Tibial nerve (tissue), 4 donors: ENCODE measurements around the gene FRS2. TPM values are rescaled to one million over a fixed set of nuclear protein-coding genes. Genes with fewer than 3 reads are reported as not detected.
A peak's percentile ranks its signal among the peaks of the same experiment; 100 is the strongest.
"Not testable (repeated sequence)": the region's sequence is repeated elsewhere in the genome, so short reads cannot be mapped to it uniquely, and the experiment has no call there.

Source experiments
- DNase-seq, 2 donors: peaks; one replicate each; pipeline ENCODE4 v3.0.0-alpha.2; 2019; ENCODE audit warnings: low spot score in 2 of 2
- H3K27ac ChIP-seq, 4 donors: fragments of 200-600 bp; sonication (generic) in 3 of 4; one replicate each; pipeline ENCODE4 v1.5.1; 2017 to 2019; ENCODE audit warnings: mild to moderate bottlenecking in 1 of 4
- H3K27me3 ChIP-seq, 2 donors: fragments of 200-600 bp; sonication (generic) in 1 of 2; one replicate each; pipeline versions ENCODE4 v1.5.1 to v1.6.0; 2017 to 2019
- H3K36me3 ChIP-seq, 3 donors: fragments of 200-600 bp; sonication (generic); one replicate each; pipeline ENCODE4 v1.5.1; 2018 to 2019
- H3K4me1 ChIP-seq, 4 donors: fragments of 200-600 bp; sonication (generic) in 3 of 4; one replicate each; pipeline ENCODE4 v1.5.1; 2017 to 2019
- H3K4me3 ChIP-seq, 4 donors: fragments of 200-600 bp; sonication (generic) in 3 of 4; one replicate each; pipeline ENCODE4 v1.5.1; 2017 to 2019; ENCODE audit warnings: mild to moderate bottlenecking in 1 of 4, moderate library complexity in 1 of 4
- H3K9me3 ChIP-seq, 4 donors: fragments of 200-600 bp; sonication (generic) in 3 of 4; one replicate each; pipeline ENCODE4 v1.5.1; 2017 to 2019
- EP300 ChIP-seq, 2 donors: sonication (generic); formaldehyde crosslinking; IDR thresholded peaks; one replicate each; pipeline ENCODE4 v1.6.1; 2017; ENCODE audit warnings: antibody characterized with exemption in 2 of 2, mild to moderate bottlenecking in 1 of 2
- POLR2A ChIP-seq, 2 donors: fragments of 450-650 bp; IDR thresholded peaks; one replicate each; pipeline ENCODE4 v1.6.1; 2017; ENCODE audit warnings: antibody characterized with exemption in 2 of 2, mild to moderate bottlenecking in 2 of 2, moderate library complexity in 2 of 2
- WGBS, 2 donors: methylation state at CpG; one replicate each; pipeline ENCODE4 v1.1.5; 2018; 5-methylcytosine and 5-hydroxymethylcytosine counted together
- total RNA-seq, 4 donors: library from RNA; depleted of rRNA; stranded (reverse); fragments of >200 nt; gene quantifications; one replicate each; pipeline ENCODE4 v1.1.0, GENCODE V29; 2016
- TF ChIP-seq, protein P1 (sequence below), 5 experiments: fragments of 200-600 bp in 3 of 5; fragments of 450-650 bp in 2 of 5; sonication (generic) in 3 of 5; IDR thresholded peaks; one replicate each; pipeline ENCODE4 v1.5.1; 2016 to 2019; ENCODE audit warnings: antibody characterized with exemption in 5 of 5, mild to moderate bottlenecking in 3 of 5, moderate library complexity in 2 of 5

Gene FRS2
- total RNA-seq, 4 donors from 2014 or later: 51.7 to 113 (median 66.4) TPM

- no peak for DNase-seq
- H3K9me3 ChIP-seq: no peaks in the 10 kb centered on the region
- H3K27me3 ChIP-seq: no peaks in the 10 kb centered on the region
- 87% methylated on average over 5 of the region's 5 CpGs for WGBS, 2 donors
- H3K4me1 ChIP-seq: no peaks in the 10 kb centered on the region
- H3K27ac ChIP-seq: no peak overlapping the region
- no peak for TF ChIP-seq POLR2A (IDR thresholded peaks at IDR 0.05)
- TF ChIP-seq, protein P1, sequence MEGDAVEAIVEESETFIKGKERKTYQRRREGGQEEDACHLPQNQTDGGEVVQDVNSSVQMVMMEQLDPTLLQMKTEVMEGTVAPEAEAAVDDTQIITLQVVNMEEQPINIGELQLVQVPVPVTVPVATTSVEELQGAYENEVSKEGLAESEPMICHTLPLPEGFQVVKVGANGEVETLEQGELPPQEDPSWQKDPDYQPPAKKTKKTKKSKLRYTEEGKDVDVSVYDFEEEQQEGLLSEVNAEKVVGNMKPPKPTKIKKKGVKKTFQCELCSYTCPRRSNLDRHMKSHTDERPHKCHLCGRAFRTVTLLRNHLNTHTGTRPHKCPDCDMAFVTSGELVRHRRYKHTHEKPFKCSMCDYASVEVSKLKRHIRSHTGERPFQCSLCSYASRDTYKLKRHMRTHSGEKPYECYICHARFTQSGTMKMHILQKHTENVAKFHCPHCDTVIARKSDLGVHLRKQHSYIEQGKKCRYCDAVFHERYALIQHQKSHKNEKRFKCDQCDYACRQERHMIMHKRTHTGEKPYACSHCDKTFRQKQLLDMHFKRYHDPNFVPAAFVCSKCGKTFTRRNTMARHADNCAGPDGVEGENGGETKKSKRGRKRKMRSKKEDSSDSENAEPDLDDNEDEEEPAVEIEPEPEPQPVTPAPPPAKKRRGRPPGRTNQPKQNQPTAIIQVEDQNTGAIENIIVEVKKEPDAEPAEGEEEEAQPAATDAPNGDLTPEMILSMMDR (IDR thresholded peaks at IDR 0.05): no peak
- no peak for TF ChIP-seq EP300 (IDR thresholded peaks at IDR 0.05)
- no peak overlapping the region for H3K4me3 ChIP-seq
- H3K36me3 ChIP-seq: no peaks in the 10 kb centered on the region
These were observed 26.3 kb upstream of the FRS2 start for GRCh38 chr12:69443916-69444315.

- no peak for DNase-seq
- no peak overlapping the region for H3K4me3 ChIP-seq
- TF ChIP-seq EP300 (IDR thresholded peaks at IDR 0.05): no peak
- TF ChIP-seq, protein P1 (IDR thresholded peaks at IDR 0.05): no peak
- TF ChIP-seq POLR2A (IDR thresholded peaks at IDR 0.05): no peak
- no peaks in the 10 kb centered on the region for H3K4me1 ChIP-seq
- H3K9me3 ChIP-seq: no peaks in the 10 kb centered on the region
- no peaks in the 10 kb centered on the region for H3K27me3 ChIP-seq
- H3K36me3 ChIP-seq: no peaks in the 10 kb centered on the region
- no peak overlapping the region for H3K27ac ChIP-seq
- 100% methylated on average over 1 of the region's 1 CpG for WGBS, 2 donors
These were observed 22.3 kb upstream of the FRS2 start for GRCh38 chr12:69447892-69448291.

DNA sequence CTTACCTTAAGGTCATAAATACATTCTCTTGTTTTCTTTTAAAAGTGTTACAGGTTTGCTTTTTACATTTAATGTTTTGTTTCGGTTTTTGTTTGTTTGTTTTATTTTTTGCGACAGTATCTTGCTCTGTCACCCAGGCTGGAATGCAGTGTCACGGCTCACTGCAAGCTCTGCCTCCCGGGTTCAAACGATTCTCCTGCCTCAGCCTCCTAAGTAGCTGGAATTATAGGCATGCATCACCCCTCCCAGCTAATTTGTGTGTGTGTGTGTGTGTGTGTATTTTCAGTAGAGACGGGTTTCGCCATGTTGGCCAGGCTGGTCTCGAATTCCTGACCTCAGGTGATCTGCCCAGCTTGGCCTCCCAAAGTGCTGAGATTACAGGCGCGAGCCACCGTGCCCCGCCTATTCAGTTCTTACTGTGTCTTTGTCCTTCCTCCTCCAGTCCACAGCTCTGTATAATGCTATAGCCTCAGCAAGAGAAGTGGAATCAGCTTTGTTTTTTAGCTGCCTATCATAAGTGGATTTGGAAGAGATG lies 17.5 kb upstream of the FRS2 start:
- H3K4me1 ChIP-seq, H3K27me3 ChIP-seq, H3K27ac ChIP-seq, DNase-seq, H3K36me3 ChIP-seq, H3K9me3 ChIP-seq, H3K4me3 ChIP-seq: not testable (repeated sequence)
- 85 to 90% methylated on average over 12 of the region's 12 CpGs for WGBS, 2 donors

DNA sequence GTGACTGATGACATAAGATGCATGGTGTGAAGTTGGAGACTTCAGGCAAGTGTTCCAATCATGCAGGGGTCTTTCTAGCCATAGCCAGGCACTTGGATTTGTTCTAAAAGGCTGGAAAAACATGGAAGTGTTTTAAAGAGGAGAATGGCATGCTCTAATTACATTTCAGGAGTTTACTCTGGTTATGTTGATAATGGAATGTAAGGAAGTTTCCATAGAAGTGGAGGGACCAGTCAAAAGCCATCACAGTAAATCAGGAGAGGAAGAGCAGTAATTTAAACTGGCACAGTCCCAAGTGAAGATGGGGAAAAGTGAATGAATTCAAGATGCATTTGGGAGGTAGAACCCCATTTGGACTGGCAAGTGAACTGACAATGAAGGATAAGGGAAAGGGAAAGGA lies 13.9 kb upstream of the FRS2 start:
- TF ChIP-seq POLR2A (IDR thresholded peaks at IDR 0.05) (no peak), EP300 (IDR thresholded peaks at IDR 0.05) (no peak)
- TF ChIP-seq, protein P1 (IDR thresholded peaks at IDR 0.05): no peak

DNA sequence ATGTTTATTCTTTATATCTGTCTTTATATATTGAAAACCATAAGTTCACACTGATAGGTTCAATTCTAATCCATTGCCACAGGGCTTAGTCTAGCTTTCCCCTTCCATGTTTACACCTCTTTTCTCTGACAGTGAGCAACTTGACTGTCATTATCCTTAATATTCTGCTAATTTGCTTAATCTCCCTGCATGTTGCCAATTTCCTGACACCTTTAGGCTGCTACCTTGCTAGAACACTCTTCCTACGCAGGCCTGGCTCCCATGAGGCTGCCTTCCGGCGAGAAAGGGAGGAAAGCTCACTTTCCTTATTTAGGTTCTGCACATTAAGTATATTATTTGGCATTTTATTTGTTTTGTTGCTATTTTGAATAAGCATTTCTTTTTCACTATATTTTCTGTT lies 12.8 kb upstream of the FRS2 start:
- 60 to 83% methylated on average over 3 of the region's 3 CpGs for WGBS, 2 donors
- Histone ChIP-seq H3K27ac (no peak overlapping the region), H3K9me3 (no peaks in the 10 kb centered on the region), H3K36me3 (no peaks in the 10 kb centered on the region), H3K4me3 (no peak overlapping the region), H3K4me1 (no peaks in the 10 kb centered on the region), H3K27me3 (no peaks in the 10 kb centered on the region)
- TF ChIP-seq EP300 (IDR thresholded peaks at IDR 0.05) (no peak), POLR2A (IDR thresholded peaks at IDR 0.05) (no peak)
- TF ChIP-seq, protein P1 (IDR thresholded peaks at IDR 0.05): no peak
- no peak for DNase-seq

More for the DNA sequence above, 13.9 kb upstream of the FRS2 start:
- Histone ChIP-seq H3K4me1 (no peaks in the 10 kb centered on the region), H3K4me3 (no peak overlapping the region), H3K36me3 (no peaks in the 10 kb centered on the region), H3K9me3 (no peaks in the 10 kb centered on the region), H3K27ac (no peak overlapping the region), H3K27me3 (no peaks in the 10 kb centered on the region)
- DNase-seq: no peak

DNA sequence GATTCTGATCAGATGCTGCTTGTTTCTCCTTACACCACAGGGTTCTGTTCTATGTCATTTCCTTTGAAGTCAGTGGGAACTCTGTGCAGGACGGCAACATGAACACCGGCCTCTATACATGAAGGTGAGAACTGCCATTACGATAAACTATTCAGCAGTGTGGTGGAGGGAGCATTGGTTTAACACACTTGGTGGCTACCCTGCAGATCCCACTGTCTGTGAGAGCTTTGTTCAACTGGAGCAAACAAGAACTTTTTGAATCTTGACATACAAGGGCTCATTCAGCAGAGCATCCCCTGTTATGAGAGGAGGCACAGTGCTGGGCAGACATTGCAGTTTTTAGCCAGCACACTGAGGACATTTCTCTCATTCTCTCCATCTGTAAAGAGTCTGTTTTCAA lies 10.7 kb upstream of the FRS2 start:
- TF ChIP-seq EP300 (IDR thresholded peaks at IDR 0.05) (no peak), POLR2A (IDR thresholded peaks at IDR 0.05) (no peak)
- TF ChIP-seq, protein P1 (IDR thresholded peaks at IDR 0.05): no peak
- no peak for DNase-seq
- H3K4me1 ChIP-seq: no peaks in the 10 kb centered on the region
- H3K9me3 ChIP-seq: no peaks in the 10 kb centered on the region
- no peak overlapping the region for H3K4me3 ChIP-seq
- no peaks in the 10 kb centered on the region for H3K27me3 ChIP-seq
- WGBS, 2 donors: 31 to 39% methylated on average over 3 of the region's 3 CpGs
- H3K27ac ChIP-seq: peak overlapping the region in 2 of 4 donors; percentile 35 to 77
- no peaks in the 10 kb centered on the region for H3K36me3 ChIP-seq
